ENCODE measurements around the gene CNMD.

Gene CNMD

GRCh38 chr13:52739468-52740071 is at the start of gene CNMD:
Gene CNMD, minus strand, starts transcription at chr13:52739820. Its CDS starts 119 bp downstream, at chr13:52739701.
- no peak for DNase-seq (ENCODE audit: low spot score)

GRCh38 chr13:52788011-52788410 is 48.4 kb upstream of the CNMD start:
- no peak for DNase-seq (ENCODE audit: low spot score)

- DNase-seq (ENCODE audit: low spot score) = no peak
Measured at GRCh38 chr13:52787235-52787634, 47.6 kb upstream of the CNMD start.

- DNase-seq (ENCODE audit: low spot score) = no peak
Measured at GRCh38 chr13:52786766-52787165, 47.1 kb upstream of the CNMD start.

GRCh38 chr13:52785739-52786138 is 46.1 kb upstream of the CNMD start:
- no peak for DNase-seq (ENCODE audit: low spot score)

GRCh38 chr13:52784591-52785340 is 45.1 kb upstream of the CNMD start:
- no peak for DNase-seq (ENCODE audit: low spot score)

GRCh38 chr13:52783943-52784342 is 44.3 kb upstream of the CNMD start:
- DNase-seq (ENCODE audit: low spot score) = no peak

GRCh38 chr13:52782471-52783448 is 43.1 kb upstream of the CNMD start:
- DNase-seq (ENCODE audit: low spot score) = no peak

GRCh38 chr13:52780611-52781010 is 41.0 kb upstream of the CNMD start:
- no peak for DNase-seq (ENCODE audit: low spot score)

- no peak for DNase-seq (ENCODE audit: low spot score)
Measured at GRCh38 chr13:52780092-52780491, 40.5 kb upstream of the CNMD start.

- no peak for DNase-seq (ENCODE audit: low spot score)
Measured at GRCh38 chr13:52779103-52779502, 39.5 kb upstream of the CNMD start.

GRCh38 chr13:52776726-52777125 is 37.1 kb upstream of the CNMD start:
- no peak for DNase-seq (ENCODE audit: low spot score)

- no peak for DNase-seq (ENCODE audit: low spot score)
Measured at GRCh38 chr13:52775511-52775910, 35.9 kb upstream of the CNMD start.

GRCh38 chr13:52767949-52768516 is 28.4 kb upstream of the CNMD start:
- DNase-seq (ENCODE audit: low spot score) = no peak

GRCh38 chr13:52765611-52766390 is 26.2 kb upstream of the CNMD start:
- no peak for DNase-seq (ENCODE audit: low spot score)

- DNase-seq (ENCODE audit: low spot score) = no peak
Measured at GRCh38 chr13:52760077-52760476, 20.5 kb upstream of the CNMD start.

GRCh38 chr13:52758114-52758513 is 18.5 kb upstream of the CNMD start:
- no peak for DNase-seq (ENCODE audit: low spot score)

GRCh38 chr13:52751196-52751595 is 11.6 kb upstream of the CNMD start:
- DNase-seq (ENCODE audit: low spot score) = no peak

GRCh38 chr13:52750713-52751112 is 11.1 kb upstream of the CNMD start:
- DNase-seq (ENCODE audit: low spot score) = no peak

- DNase-seq (ENCODE audit: low spot score) = no peak
Measured at GRCh38 chr13:52749419-52749818, 9.8 kb upstream of the CNMD start.

GRCh38 chr13:52746141-52746540 is 6.5 kb upstream of the CNMD start:
- no peak for DNase-seq (ENCODE audit: low spot score)
